HepG2 (cell line): ENCODE data around the gene CYP4V2. TPM values are rescaled to one million over a fixed set of nuclear protein-coding genes. Genes with fewer than 3 reads are reported as not detected.

Experiments used
- ATAC-seq: fragments of 200-7000 bp; cut with Tn5 transposase; 3 replicates; pipeline ENCODE4 v1.9.1; 2020; ENCODE audit warnings: mild to moderate bottlenecking, moderate library complexity
- BruUV-seq: library from RNA; stranded (reverse); fragments of 400-500 nt; replicated peaks from 2 replicates; lab custom pipeline; 2021; lab: Mats Ljungman, UMichigan
- CTCF ChIA-PET: fragments of 300-600 bp; formaldehyde crosslinking; extraction: SDS; loops from one replicate; lab custom pipeline; 2021; ENCODE audit warnings: low total read pairs, inconsistent platforms, low intra/inter-chr PET ratio; lab: Yijun Ruan, JAX
- POLR2A ChIA-PET: fragments of 350-600 bp; sonication (Branson Sonifier 250); formaldehyde crosslinking; loops from one replicate; lab custom pipeline; 2020; ENCODE audit warnings: antibody characterized with exemption, inconsistent platforms; lab: Yijun Ruan, JAX
- DNase-seq: peaks from one replicate; pipeline ENCODE4 v3.0.0-alpha.2; 2015; ENCODE audit warnings: low spot score
- FAIRE-seq: peaks from 3 replicates; lab custom pipeline; 2011; peaks lifted over from hg19 to GRCh38; lab: Jason Lieb, UNC
- H2AFZ ChIP-seq: one replicate; pipeline ENCODE4 v1.6.1; 2011; ENCODE audit warnings: low read length, inconsistent platforms
- H3K27ac ChIP-seq: fragments of 300-600 bp; 3 replicates; pipeline ENCODE4 v1.8.0; 2011; ENCODE audit warnings: mixed run types, mild to moderate bottlenecking, mixed read lengths, low read length, inconsistent platforms; ENCODE audit not compliant: insufficient read depth; ENCODE audit errors: extremely low read length
- H3K27me3 ChIP-seq, 2 experiments: fragments of 200-600 bp in 1 of 2; 2 replicates in 1 of 2; 3 replicates in 1 of 2; pipeline versions ENCODE4 v1.6.0 to v1.8.0; 2011; ENCODE audit warnings: low read length in 2 of 2, mild to moderate bottlenecking in 2 of 2, moderate library complexity in 2 of 2, inconsistent platforms in 1 of 2; ENCODE audit not compliant: insufficient read depth in 2 of 2, control insufficient read depth in 1 of 2
- H3K36me3 ChIP-seq, 2 experiments: fragments of 200-600 bp in 1 of 2; replicated peaks in 1 of 2; 2 replicates in 1 of 2; 3 replicates in 1 of 2; pipeline versions ENCODE4 v1.5.1 to v1.8.0; 2011; ENCODE audit warnings: low read length in 2 of 2, inconsistent platforms in 1 of 2; ENCODE audit not compliant: insufficient read depth in 2 of 2, control insufficient read depth in 1 of 2
- H3K4me1 ChIP-seq: 2 replicates; pipeline ENCODE4 v1.5.1; 2012; ENCODE audit warnings: low read length, inconsistent platforms; ENCODE audit not compliant: insufficient read depth
- H3K4me2 ChIP-seq: 2 replicates; pipeline ENCODE4 v1.6.0; 2011; ENCODE audit warnings: low read depth, low read length, inconsistent platforms
- H3K4me3 ChIP-seq, 3 experiments: fragments of 200-600 bp in 1 of 3; sonication (generic), shearing (Covaris generic) in 1 of 3; replicated peaks in 1 of 3; 2 replicates each; pipeline ENCODE4 v1.5.1; 2011 to 2016; ENCODE audit warnings: low read length in 3 of 3, inconsistent platforms in 2 of 3, low read depth in 2 of 3, mild to moderate bottlenecking in 2 of 3, control low read depth in 1 of 3, mixed read lengths in 1 of 3; ENCODE audit not compliant: insufficient read depth in 1 of 3
- H3K79me2 ChIP-seq: one replicate; pipeline ENCODE4 v1.6.1; 2011; ENCODE audit warnings: low read length, inconsistent platforms; ENCODE audit not compliant: insufficient read depth
- H3K9ac ChIP-seq: 2 replicates; pipeline ENCODE4 v1.6.0; 2011; ENCODE audit warnings: mild to moderate bottlenecking, low read depth, low read length, inconsistent platforms; ENCODE audit not compliant: insufficient read depth
- H3K9me3 ChIP-seq: 2 replicates; pipeline ENCODE4 v1.5.1; 2012; ENCODE audit warnings: mild to moderate bottlenecking, low read length
- H4K20me1 ChIP-seq: 2 replicates; pipeline ENCODE4 v1.6.0; 2011; ENCODE audit warnings: inconsistent platforms, mild to moderate bottlenecking, low read length, moderate library complexity; ENCODE audit not compliant: insufficient read depth
- NR2F6 ChIP-seq, 2 experiments: IDR thresholded peaks; 2 replicates each; pipeline ENCODE4 v1.6.1; 2016; ENCODE audit warnings: antibody characterized with exemption in 1 of 2, mild to moderate bottlenecking in 1 of 2
- PCBP1 ChIP-seq: fragments of 200-400 bp; formaldehyde crosslinking; IDR thresholded peaks from 2 replicates; pipeline ENCODE4 v1.6.1; 2017; ENCODE audit warnings: mild to moderate bottlenecking, low read depth, low read length, borderline replicate concordance
- RXRA ChIP-seq: sonication (generic); formaldehyde crosslinking; IDR thresholded peaks from 2 replicates; pipeline ENCODE4 v1.5.1; 2020; ENCODE audit warnings: missing genetic modification reagents
- SRSF1 ChIP-seq: fragments of 200-400 bp; formaldehyde crosslinking; optimal IDR thresholded peaks from 2 replicates; pipeline ENCODE3; 2017; ENCODE audit warnings: mild to moderate bottlenecking, low read depth, low read length, moderate library complexity
- TOE1 ChIP-seq: sonication (generic); formaldehyde crosslinking; IDR thresholded peaks from 2 replicates; pipeline ENCODE4 v1.4.0; 2020; ENCODE audit warnings: mild to moderate bottlenecking, missing genetic modification reagents
- ZNF350 ChIP-seq: sonication (generic); formaldehyde crosslinking; IDR thresholded peaks from 2 replicates; pipeline ENCODE4 v1.4.0; 2020; ENCODE audit warnings: mild to moderate bottlenecking, low read depth, missing genetic modification reagents, borderline replicate concordance
- ZNF354B ChIP-seq: sonication (generic); formaldehyde crosslinking; IDR thresholded peaks from 2 replicates; pipeline ENCODE4 v1.8.0; 2022; ENCODE audit warnings: mild to moderate bottlenecking, missing genetic modification reagents
- WGBS: methylation state at CpG from one replicate; pipeline ENCODE4 v1.1.6; 2017; ENCODE audit warnings: low lambda C conversion rate; 5-methylcytosine and 5-hydroxymethylcytosine counted together
- in situ Hi-C: cut with HindIII; loops from 2 replicates; pipeline ENCODE4 v1.10.0; 2017; ENCODE audit warnings: low pct_unique_long_range_greater_than_20kb; ENCODE audit not compliant: extremely low pct_ligation_motif_present
- intact Hi-C: fragments of 100-400 bp; cut with micrococcal nuclease; formaldehyde crosslinking; loops from one replicate; pipeline ENCODE4 v1.10.0; 2022; ENCODE audit not compliant: unreplicated experiment
- polyA plus RNA-seq, 8 experiments: library from polyadenylated mRNA; depleted of rRNA in 3 of 8; stranded (reverse) in 7 of 8; unstranded in 1 of 8; fragments of >200 nt; fragmentation: Illumina TruSeq in 4 of 8; extraction: Trizol in 4 of 8; gene quantifications; 2 replicates each; pipeline versions ENCODE4 v1.2.1 to v1.2.3, GENCODE V29; 2011 to 2016; ENCODE audit warnings: low read depth in 4 of 8, missing spikeins in 1 of 8, mixed read lengths in 1 of 8; ENCODE audit not compliant: insufficient read depth in 1 of 8
- total RNA-seq, 5 experiments: library from RNA; depleted of rRNA; stranded (reverse); fragments of >200 nt; fragmentation: Illumina TruSeq; extraction: Trizol; gene quantifications; 2 replicates each; pipeline ENCODE4 v1.2.3, GENCODE V29; 2016; ENCODE audit warnings: low read depth in 1 of 5
- TF ChIP-seq, protein P1 (sequence below): sonication (generic); formaldehyde crosslinking; IDR thresholded peaks from 2 replicates; pipeline ENCODE4 v1.4.0; 2020; ENCODE audit warnings: missing genetic modification reagents; ENCODE audit errors: not compliant biosample characterization
- TF ChIP-seq, protein P2 (sequence below): fragments of 450-650 bp; IDR thresholded peaks from 2 replicates; pipeline ENCODE4 v1.6.1; 2016
- TF ChIP-seq, protein P3 (sequence below): IDR thresholded peaks from 2 replicates; pipeline ENCODE4 v1.6.1; 2012; ENCODE audit warnings: inconsistent platforms
- TF ChIP-seq, protein P4 (sequence below): sonication (generic); formaldehyde crosslinking; IDR thresholded peaks from 2 replicates; pipeline ENCODE4 v1.5.1; 2020; ENCODE audit warnings: mild to moderate bottlenecking, missing genetic modification reagents, moderate library complexity

Gene CYP4V2
- total and polyA plus RNA-seq, 2 of the 13 experiments (the other 11 are each of a cell fraction or from before 2014, with no cell fraction given) = 4.7 to 7.2 TPM

DNA sequence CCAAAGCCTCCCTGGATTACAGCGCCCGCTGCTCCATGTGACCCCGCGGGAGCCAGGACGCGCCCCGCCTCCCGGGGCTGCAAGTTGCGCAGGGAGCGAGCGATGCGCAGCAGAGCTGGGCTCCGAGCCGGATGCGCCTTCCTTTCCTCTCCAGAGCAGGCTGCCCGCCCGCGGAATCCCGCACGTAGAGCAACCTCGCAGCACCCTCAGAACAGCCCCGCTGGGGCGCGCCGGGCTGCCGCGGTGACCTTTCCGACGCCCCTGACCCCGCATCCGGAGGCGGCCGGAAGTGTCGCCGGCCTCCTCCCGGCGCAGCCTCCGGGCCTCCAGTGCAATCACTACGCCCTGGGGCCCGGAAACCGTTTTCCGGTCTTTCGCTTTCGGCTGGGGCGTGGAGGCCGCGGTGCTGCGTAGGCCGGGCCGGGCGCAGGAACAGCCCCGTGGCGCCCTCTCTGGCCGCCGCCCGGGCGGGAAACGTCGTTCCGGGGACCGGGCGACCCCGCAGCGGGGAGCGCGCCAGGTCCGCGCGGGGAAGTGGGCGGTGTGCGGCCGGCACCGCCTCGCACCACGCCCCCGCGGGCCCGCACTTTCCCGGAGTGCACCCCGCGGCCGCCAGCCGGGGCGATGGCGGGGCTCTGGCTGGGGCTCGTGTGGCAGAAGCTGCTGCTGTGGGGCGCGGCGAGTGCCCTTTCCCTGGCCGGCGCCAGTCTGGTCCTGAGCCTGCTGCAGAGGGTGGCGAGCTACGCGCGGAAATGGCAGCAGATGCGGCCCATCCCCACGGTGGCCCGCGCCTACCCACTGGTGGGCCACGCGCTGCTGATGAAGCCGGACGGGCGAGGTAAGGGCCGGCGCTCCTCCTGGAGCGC is at the start of gene CYP4V2 (continued):
- TF ChIP-seq, protein P1, sequence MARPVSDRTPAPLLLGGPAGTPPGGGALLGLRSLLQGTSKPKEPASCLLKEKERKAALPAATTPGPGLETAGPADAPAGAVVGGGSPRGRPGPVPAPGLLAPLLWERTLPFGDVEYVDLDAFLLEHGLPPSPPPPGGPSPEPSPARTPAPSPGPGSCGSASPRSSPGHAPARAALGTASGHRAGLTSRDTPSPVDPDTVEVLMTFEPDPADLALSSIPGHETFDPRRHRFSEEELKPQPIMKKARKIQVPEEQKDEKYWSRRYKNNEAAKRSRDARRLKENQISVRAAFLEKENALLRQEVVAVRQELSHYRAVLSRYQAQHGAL = no peak
- TF ChIP-seq SRSF1 (peak; percentile 62), TOE1 (CRISPR knock-in tag) (peak; percentile 33; the same call in 1 of the 2 replicates)

DNA sequence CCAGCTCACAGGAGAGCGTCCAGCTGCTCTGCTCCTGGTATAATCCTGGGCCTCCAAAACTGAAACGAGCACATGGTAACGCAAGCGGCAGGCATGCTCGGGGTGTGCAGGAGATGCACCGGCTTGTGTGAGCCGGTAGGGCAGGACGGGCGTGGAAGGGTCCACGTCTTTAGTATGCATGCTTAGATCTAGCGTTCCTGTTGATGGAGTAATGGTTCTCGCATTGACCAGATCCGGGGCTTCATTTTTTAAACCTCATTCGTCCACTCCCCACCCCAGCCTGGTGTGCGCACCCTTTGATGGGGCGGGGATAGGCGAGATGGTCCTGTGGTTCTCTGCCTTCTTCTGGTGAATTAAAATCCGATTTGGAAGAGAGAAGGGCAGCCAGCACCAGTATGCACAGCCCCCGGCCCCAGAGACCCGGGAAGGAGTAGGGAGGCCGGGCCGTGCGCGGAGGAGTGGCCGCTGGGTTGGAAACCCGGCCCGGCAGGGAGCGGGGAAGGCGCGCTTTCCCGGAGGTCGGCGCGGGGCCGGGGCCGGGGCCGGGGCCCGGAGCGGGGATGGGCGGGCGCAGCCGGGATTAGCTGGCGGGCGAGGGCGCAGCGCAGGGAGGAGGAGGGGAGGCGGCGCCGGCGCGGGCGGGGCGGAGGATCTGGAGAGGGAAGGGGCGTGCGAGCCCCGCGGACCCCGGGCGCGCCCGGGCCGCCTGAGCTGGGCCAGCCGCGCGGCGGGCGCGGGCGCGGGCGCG is 47.0 kb upstream of the CYP4V2 start:
- no peak overlapping the region for H3K27ac ChIP-seq

More for the DNA sequence above, 47.0 kb upstream of the CYP4V2 start:
- ChIA-PET POLR2A (no interaction called here), CTCF (no interaction called here)
- no peaks in the 10 kb centered on the region for H3K9me3 ChIP-seq
- peaks cover 16% of the 10 kb centered on the region; the same call in 1 of the 2 replicates for H3K4me1 ChIP-seq
- ATAC-seq (peak; percentile 80), FAIRE-seq (no peak), DNase-seq (no peak)
- intact Hi-C loops (no loop called here), in situ Hi-C loops (no loop called here)
- H3K36me3 ChIP-seq = no peaks in the 10 kb centered on the region
- no TSS peak for BruUV-seq
- H4K20me1 ChIP-seq = no peaks in the 10 kb centered on the region
- TF ChIP-seq ZNF354B = no peak
- TF ChIP-seq, protein P2, sequence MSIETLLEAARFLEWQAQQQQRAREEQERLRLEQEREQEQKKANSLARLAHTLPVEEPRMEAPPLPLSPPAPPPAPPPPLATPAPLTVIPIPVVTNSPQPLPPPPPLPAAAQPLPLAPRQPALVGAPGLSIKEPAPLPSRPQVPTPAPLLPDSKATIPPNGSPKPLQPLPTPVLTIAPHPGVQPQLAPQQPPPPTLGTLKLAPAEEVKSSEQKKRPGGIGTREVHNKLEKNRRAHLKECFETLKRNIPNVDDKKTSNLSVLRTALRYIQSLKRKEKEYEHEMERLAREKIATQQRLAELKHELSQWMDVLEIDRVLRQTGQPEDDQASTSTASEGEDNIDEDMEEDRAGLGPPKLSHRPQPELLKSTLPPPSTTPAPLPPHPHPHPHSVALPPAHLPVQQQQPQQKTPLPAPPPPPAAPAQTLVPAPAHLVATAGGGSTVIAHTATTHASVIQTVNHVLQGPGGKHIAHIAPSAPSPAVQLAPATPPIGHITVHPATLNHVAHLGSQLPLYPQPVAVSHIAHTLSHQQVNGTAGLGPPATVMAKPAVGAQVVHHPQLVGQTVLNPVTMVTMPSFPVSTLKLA = 0 out of 2 replicates have a peak, but pooled peaks have one; percentile 16
- TF ChIP-seq, protein P3, sequence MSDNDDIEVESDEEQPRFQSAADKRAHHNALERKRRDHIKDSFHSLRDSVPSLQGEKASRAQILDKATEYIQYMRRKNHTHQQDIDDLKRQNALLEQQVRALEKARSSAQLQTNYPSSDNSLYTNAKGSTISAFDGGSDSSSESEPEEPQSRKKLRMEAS = peak; percentile 45; the same call in 1 of the 2 replicates
- TF ChIP-seq RXRA = 0 out of 2 replicates have a peak, but pooled peaks have one; percentile 9
- TF ChIP-seq ZNF350 (CRISPR knock-in tag) = 0 out of 2 replicates have a peak, but pooled peaks have one; percentile 19
- no peak for TF ChIP-seq PCBP1
- TF ChIP-seq, protein P4, sequence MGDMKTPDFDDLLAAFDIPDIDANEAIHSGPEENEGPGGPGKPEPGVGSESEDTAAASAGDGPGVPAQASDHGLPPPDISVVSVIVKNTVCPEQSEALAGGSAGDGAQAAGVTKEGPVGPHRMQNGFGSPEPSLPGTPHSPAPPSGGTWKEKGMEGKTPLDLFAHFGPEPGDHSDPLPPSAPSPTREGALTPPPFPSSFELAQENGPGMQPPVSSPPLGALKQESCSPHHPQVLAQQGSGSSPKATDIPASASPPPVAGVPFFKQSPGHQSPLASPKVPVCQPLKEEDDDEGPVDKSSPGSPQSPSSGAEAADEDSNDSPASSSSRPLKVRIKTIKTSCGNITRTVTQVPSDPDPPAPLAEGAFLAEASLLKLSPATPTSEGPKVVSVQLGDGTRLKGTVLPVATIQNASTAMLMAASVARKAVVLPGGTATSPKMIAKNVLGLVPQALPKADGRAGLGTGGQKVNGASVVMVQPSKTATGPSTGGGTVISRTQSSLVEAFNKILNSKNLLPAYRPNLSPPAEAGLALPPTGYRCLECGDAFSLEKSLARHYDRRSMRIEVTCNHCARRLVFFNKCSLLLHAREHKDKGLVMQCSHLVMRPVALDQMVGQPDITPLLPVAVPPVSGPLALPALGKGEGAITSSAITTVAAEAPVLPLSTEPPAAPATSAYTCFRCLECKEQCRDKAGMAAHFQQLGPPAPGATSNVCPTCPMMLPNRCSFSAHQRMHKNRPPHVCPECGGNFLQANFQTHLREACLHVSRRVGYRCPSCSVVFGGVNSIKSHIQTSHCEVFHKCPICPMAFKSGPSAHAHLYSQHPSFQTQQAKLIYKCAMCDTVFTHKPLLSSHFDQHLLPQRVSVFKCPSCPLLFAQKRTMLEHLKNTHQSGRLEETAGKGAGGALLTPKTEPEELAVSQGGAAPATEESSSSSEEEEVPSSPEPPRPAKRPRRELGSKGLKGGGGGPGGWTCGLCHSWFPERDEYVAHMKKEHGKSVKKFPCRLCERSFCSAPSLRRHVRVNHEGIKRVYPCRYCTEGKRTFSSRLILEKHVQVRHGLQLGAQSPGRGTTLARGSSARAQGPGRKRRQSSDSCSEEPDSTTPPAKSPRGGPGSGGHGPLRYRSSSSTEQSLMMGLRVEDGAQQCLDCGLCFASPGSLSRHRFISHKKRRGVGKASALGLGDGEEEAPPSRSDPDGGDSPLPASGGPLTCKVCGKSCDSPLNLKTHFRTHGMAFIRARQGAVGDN = peak; percentile 37
- TF ChIP-seq NR2F6 (IDR thresholded peaks at IDR 0.05) = no peak
- no peak for TF ChIP-seq NR2F6 (CRISPR knock-in tag; IDR thresholded peaks at IDR 0.05)
- peak overlapping the region; percentile 33 to 64 (median 55); a peak in 5 of 6 replicates for H3K4me3 ChIP-seq
- H3K4me2 ChIP-seq = peak overlapping the region; percentile 63
- H3K27me3 ChIP-seq = peaks cover 0 to 35% of the 10 kb centered on the region in 2 experiments; a peak in 3 of 5 replicates
- no peaks in the 10 kb centered on the region for H3K79me2 ChIP-seq
- H3K9ac ChIP-seq = no peak overlapping the region
- H2AFZ ChIP-seq = no peak overlapping the region
- 1% methylated on average over 10 of the region's 72 CpGs for WGBS
